GM19467 (cell line): ENCODE data around the gene PROCR.
"Not testable (repeated sequence)": the region's sequence is repeated elsewhere in the genome, so short reads cannot be mapped to it uniquely, and the experiment has no call there.

ENCODE experiments used
- ATAC-seq: cut with Tn5 transposase; IDR thresholded peaks from one replicate; pipeline ENCODE4 v1.9.1; 2021; ENCODE audit warnings: mild to moderate bottlenecking, moderate library complexity; ENCODE audit not compliant: unreplicated experiment

The PROCR gene

DNA sequence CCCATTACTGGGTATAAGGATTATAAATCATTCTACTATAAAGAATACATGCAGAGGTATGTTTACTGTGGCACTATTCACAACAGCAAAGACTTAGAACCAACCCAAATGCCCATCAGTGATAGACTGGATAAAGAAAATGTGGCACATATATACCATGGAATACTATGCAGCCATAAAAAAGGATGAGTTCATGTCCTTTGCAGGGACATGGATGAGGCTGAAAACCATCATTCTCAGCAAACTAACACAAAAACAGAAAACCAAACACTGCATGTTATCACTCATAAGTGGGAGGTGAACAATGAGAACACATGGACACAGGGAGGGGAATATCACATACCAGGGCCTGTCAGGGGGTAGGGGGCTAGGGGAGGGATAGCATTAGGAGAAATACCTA lies 7.3 kb upstream of the PROCR start:
- ATAC-seq = not testable (repeated sequence)

DNA sequence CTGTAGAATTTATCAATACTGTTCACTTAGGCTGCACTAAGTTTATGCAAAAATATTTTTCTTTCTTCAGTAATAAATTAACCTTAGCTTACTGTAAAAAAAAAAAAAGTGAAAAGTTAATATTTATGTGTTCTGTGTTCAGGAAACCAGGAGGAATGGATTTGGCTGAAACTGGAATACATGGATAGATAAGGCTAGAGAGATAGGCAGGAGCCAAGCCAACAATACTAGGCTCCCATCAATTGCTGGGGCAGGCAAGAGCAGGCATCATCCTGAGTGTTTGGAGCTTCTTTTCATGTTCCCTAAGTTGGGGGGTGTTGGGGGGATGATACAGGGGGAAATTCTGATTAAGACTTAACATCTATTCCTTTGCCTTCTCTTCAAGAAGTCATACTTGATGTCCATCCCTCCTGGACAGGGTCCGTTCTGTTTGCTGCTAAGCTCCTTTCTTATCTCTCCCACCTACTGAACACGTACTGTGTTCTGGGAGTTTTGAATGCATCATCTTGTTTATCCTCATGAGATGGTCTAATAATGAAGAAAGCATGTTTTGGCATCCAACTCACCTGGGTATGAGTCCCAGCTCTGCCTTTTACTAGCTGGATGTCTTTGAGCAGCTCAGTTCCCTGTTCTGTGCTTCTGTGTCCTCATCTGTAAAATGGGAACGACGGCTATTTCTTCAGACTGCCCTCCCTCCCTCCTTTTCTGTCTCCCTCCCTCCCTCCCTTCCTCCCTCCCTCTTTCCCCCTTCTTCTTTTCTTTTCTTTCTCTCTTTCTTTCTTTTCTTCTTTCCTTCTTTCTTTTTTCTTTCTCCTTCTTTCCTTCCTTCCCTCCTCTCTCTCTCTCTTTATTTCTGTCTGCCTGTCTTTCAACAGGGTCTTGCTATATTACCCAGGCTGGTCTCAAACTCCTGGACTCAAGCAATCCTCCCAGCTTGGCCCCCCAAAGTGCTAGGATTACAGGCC lies 6.4 kb upstream of the PROCR start:
- ATAC-seq = no peak

DNA sequence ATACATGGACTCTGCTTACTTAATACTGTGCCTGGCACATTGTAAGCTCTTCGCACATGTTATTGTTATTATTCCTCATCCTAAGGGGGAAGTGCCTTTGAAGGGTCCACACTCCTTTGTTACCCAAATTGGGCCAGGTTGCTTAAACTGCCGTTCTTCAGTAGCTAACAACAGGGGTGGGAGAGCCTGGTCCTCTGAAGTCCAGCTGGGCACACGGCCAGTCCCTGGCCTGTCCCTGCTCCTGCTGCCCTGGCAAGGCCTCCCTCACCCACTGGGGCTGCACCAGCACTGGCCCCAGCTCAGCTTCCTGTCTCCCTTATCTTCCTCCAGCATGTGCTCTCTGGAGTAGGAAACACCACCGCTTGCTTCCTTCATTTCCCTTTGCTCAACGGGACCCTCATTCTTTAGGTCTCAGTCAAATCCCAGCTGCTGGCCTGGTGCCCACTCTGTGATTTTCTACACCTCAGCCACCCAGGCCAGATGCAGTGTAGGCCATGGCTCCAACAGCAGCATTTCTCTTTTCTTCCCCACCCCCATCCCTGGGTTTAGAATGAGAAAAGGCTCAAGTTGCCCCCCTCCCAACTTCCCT lies 5.5 kb upstream of the PROCR start:
- no peak for ATAC-seq

DNA sequence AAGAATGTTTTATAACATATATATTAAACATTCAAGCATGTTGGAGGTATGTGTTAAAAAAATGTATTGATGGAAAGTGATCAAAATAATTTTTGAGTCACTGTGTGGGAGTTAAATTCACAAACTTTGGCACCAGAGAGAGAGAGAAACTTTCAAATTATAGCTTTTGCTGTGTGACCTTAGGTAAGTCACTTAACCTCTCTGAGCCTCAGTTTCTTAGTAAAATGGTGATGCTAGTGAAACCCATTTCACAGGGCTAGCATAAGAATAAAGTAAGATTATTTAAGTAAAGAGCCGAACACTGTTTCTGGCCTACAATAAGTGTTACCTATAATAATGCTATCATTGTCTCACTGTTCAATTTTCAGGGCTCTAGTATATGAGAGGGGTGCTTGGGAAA lies 4.1 kb upstream of the PROCR start:
- ATAC-seq = no peak

DNA sequence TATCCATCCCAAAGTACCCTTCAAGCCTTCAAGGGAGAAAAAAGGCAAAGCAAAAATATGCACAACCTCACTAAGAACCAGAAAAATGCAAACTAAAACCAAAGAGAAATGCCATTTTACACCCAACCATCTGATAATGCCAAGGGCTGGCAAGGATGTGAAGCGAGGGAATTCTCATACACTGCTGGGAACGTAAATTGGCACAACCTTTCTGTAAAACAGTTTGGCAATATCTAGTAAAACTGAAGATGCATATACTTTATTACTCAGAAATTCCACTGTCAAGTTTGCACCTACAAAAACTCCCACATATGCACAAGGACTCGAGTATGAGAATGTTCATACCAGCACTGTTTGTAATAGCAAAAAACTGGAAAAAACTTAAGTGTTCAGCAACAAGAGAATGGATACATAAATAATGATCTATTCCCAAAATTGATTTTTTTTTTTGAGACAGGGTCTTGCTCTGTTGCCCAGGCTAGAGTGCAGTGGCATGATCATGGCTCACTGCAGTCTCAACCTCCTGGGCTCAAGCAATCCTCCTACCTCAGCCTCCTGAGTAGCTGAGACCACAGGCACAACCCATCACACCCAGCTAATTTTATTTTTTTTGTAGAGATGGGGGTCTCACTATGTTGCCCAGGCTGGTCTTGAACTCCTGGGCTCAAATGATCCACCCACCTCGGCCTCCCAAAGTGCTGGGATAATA lies 3.0 kb upstream of the PROCR start:
- not testable (repeated sequence) for ATAC-seq

DNA sequence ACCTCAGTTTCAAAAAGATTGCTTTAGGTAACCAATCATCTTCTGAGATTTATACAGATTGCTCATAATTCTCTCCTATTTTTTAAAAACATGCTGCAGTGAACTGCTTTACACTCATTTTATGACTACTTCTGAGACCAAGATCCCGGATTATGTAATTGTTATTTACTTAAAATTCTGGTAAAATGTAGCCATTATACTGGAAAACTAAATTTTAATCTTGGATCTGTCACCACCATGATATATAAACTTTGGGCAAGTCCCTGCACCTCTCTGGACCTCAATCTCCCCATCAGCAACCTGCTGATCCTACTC lies 477 bp upstream of the PROCR start:
- ATAC-seq = no peak

DNA sequence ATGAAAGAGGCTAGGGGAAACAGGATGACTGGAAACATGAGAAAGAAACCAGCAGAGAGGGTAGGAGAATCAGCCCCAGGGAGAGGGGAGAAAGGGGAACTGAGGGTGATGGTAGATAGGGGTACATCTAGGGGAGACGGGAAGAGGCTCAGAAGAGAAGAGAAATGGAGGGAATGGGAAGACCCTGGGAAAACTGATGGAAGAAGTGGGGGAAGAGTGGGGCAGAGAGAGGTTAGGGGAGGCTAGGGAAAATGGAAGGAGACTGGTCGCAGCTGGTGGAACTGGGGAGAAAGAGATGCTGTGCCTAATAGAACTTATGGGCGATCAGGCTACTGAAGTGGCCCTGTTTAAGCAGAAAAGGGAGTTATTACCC lies 548 bp downstream of the PROCR start:
- ATAC-seq = no peak

DNA sequence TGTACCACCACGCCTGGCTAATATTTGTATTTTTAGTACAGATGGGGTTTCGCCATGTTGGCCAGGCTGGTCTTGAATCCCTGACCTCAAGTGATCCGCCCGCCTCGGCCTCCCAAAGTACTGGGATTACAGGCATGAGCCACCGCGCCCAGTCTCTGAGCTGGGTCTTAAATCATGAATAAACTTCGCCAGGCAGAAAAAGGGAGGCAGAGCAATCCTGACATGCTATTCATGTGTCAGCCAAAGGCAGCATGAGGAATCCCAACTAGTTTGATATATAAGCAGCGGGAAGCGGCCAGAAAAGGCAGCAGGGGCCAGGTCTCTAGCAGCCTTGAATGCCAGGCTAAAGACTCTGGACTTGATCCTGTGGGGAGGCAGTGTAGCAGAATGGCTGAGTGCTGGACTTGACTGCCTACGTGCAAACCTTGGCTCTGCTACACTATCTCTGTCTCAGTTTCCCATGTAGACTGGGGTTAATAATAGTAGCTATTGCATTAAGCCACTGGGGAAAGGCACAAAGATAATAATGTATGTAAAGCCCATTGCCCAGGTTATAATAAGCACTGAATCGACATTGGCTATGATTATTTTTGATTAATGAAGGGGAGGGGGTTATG lies 1.8 kb downstream of the PROCR start:
- ATAC-seq = no peak

DNA sequence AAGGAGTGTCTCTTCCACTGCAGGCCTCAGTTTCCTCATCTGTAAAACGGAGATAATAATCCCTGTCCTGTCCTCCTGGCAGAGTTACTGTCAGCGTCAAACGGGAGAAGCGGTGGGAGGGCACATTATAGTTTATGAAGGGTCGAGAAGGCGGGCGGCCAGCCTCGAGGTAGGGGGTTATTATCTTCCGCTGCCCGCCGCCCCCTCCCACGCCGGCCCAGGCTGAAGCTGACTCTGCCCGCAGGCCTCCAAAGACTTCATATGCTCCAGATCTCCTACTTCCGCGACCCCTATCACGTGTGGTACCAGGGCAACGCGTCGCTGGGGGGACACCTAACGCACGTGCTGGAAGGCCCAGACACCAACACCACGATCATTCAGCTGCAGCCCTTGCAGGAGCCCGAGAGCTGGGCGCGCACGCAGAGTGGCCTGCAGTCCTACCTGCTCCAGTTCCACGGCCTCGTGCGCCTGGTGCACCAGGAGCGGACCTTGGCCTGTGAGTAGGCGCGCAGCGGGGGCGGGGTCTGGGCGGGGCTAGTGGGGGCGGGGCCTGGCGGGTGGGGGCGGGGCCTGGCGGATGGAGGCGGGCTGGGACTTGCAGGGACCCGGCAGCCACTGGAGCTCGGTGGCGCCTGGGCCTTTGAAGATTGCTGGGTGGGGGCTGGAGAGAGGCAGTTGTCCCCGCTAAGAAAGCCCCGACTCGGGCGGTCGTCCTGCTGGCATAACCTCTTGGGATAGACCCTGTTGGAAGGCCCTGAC lies 2.8 kb downstream of the PROCR start:
- no peak for ATAC-seq

DNA sequence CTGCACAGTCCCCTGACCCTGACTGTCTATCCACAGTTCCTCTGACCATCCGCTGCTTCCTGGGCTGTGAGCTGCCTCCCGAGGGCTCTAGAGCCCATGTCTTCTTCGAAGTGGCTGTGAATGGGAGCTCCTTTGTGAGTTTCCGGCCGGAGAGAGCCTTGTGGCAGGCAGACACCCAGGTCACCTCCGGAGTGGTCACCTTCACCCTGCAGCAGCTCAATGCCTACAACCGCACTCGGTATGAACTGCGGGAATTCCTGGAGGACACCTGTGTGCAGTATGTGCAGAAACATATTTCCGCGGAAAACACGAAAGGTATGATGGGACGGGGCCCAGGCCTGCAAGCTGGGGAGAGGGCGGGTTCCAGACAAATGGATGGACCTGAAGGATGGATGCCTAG lies 4.3 kb downstream of the PROCR start:
- no peak for ATAC-seq

DNA sequence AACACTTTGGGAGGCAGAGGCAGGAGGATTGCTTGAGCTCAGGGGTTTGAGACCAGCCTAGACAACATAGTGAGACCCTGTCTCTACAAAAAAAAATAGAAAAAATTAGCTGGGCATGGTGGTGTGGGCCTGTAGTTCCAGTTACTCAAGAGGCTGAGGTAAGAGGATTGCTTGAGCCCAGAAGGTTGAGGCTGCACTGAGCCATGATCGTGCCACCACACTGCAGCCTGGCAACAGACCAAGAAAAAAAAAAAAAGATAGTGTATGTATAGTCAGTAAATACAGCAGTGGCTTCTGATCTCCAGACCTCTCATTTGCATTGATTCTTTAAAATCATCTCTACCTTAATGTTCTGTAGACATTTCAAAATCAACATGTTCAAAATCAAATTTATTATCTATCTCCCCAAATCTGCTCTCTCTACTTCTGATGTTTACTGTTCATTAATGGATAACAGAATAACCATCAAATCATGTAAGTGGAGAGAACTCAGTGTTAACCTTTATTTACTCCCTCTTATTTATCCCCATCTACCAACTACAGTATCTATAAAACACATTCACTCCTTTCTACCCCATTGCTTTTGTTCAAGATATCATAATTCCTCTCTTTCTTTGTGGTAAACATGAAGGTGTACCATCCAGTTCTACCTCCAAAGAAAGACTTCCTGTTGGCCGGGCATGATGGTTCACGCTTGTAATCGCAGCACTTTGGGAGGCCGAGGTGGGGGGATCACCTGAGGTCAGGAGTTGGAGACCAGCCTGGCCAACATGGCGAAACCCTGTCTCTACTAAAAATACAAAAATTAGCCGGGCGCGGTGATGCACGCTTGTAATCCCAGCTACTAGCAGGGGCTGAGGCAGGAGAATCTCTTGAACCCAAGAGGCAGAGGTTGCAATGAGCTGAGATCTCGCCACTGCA lies 7.7 kb downstream of the PROCR start:
- ATAC-seq = no peak

DNA sequence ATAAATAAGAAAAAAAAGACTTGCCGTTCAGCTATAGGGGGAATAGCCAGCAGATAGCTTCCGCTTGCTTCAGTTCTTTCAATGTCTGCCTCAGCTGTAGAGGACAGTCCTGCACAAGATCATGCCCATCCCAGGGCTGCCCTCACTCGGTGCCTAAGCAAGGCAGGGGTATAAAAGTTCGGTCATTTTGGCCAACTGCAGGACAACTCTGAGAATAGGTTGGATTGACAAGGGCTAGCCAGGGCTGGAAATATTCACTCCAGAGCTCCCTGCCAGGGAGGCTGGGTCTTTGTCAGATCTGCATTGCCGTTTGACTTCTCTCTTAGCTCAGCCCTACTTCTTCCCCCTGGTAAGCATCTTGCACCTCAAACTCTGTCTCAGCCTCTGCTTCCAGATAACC lies 8.4 kb downstream of the PROCR start:
- no peak for ATAC-seq

DNA sequence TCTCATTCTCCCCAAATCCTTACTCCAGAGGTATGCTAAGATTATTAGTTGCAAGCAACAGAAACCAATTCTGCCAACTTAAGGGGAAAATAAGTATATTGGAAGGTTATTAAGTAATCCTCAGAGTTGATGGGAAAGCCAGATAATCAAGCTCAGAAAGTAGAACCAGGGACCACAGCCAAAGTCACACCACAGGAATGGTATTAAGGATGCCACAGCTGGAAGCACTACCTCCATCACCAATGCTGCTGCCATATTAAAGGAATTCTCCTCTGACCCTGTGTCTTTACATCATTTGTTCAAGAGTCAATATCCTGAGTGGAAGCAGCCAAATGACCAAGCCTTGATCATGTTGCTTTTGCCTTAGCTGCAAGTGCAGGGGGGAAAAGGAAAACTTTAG lies 9.9 kb downstream of the PROCR start:
- ATAC-seq = no peak

DNA sequence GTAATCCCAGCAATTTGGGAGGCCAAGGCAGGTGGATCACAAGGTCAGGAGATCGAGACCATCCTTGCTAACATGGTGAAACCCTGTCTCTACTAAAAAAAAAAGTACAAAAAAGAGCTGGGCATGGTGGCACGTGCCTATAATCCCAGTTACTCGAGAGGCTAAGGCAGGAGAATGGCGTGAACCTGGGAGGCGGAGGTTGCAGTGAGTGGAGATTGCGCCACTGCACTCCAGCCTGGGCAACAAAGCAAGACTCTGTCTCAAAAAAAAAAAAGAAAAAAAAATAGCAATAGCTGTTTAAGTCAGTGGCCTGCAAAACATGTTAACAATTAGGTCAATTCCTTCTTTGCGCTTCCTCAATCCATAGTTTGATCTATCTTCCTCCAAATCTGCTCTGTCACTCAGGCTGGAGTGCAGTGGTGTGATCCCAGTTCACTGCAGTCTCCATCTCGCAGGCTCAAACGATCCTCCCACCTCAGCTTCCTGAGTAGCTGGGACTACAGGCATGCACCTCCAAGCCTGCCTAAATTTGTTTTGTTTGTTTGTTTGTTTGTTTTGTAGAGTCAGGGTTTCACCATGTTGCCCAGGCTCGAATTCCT lies 14.9 kb downstream of the PROCR start:
- ATAC-seq = not testable (repeated sequence)

DNA sequence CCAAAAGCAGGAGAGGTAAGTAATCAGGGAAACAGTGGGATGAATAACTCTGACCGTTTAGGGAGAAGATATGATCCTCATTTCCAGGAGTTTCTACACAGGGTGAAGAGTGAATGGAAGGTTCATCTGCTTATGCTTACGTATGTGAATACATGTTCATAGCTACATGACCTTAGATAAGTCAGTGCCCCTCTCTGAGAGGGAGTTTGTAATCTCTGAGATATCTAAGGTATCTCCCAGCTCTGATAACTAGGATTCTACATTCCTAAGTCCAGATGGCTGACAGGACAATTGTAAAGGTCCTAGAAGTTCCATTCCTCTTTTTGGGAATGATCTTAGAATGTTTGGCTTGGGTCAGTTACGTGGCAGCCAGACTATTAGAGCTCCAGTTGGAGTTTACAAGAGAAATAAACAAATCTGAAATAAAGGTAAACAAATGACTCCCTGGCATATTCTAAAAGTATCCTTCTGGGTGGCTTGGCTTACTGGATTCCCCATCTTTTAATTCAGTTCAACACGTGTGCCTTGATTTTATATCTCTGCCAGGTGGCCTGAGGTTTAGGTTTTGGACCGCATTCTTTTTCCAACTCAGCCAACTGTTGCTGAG lies 15.8 kb downstream of the PROCR start:
- no peak for ATAC-seq

DNA sequence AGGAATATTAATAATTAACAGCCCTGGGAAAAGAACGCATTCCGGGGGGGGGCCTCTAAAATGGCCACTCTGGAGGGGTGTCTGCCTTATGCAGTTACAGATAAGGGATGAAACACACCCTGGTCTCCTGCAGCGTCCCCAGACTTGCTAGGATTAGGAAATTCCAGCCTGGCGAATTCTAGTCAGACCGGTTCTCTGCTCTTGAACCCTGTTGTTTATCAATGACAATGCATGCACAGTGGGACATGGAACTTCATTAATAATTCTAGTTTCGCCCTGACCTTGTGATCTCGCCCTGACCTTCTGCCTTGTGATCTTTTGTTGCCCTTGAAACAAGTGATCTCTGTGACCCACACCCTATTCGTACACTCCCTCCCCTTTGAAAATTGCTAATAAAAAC lies 17.4 kb downstream of the PROCR start:
- not testable (repeated sequence) for ATAC-seq

DNA sequence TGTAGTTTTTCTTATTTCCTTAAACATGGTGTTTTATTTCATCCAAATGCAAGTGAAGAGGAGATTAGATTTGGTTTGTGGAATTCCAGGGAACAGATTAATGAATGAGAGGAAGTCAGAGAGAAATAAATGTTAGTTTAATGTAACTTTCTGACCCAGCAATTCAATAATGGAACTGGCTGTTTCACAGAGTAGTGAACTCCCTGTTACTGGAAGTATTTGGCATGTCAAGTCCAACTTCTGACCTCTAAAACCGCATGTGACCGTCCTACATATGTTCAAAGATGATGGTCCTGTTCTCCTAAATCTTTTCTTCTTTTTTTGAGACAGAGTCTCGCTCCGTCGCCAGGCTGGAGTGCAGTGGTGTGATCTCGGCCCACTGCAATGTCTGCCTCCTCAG lies 18.7 kb downstream of the PROCR start:
- no peak for ATAC-seq

DNA sequence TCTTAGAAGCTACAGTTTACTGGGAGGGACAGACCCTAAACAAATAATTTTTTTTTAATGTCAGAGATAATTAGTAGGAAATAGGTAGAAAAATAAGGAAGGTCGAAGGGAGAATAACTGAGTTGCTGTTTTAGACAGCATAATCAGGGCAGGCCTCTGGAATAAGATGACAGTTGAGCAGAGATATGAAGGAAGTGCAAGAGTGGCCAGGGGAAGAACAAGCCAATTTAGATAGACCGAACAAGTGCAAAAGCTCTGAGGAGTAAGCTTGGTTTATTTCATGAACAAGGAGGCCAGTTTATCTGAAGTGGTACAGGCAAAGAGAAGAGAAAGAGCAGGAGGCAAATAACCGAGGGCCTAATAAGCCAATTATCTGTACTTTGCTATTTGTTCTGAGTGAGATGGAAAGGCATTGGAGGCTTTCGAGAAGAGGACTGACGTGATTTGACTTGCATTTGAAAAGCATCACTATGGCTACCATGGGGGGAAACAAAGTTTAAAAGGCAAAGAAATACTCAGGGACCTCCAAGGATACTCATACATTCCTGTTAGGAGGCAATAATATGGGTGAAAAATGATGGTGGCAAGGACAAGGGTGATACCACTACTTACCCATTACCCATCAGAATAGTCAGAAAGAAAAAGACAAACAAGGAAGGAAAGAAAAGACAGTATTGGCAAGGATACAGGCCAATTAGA lies 19.7 kb downstream of the PROCR start:
- no peak for ATAC-seq
